RWPE2 (cell line): ENCODE measurements around the gene KRT40.

Experiments
- ATAC-seq: fragments of 200-7000 bp; cut with Tn5 transposase; 3 replicates; pipeline ENCODE4 v1.9.1; 2021; ENCODE audit warnings: low read depth
- DNase-seq: peaks from one replicate; pipeline ENCODE4 v3.0.0-alpha.2; 2020; ENCODE audit warnings: low spot score
- H3K27ac ChIP-seq: fragments of 450-650 bp; 2 replicates; pipeline ENCODE4 v1.5.1; 2017; ENCODE audit warnings: mild to moderate bottlenecking; ENCODE audit not compliant: poor library complexity, severe bottlenecking
- H3K27me3 ChIP-seq: fragments of 250-450 bp; sonication (Bioruptor Pico); 2 replicates; pipeline ENCODE4 v1.5.1; 2021; ENCODE audit warnings: mild to moderate bottlenecking, moderate library complexity; ENCODE audit not compliant: insufficient read depth, poor library complexity, severe bottlenecking
- H3K36me3 ChIP-seq: fragments of 250-450 bp; sonication (Bioruptor Pico); 2 replicates; pipeline ENCODE4 v1.5.1; 2020; ENCODE audit warnings: low read depth, mild to moderate bottlenecking, moderate library complexity
- H3K4me1 ChIP-seq: fragments of 250-450 bp; sonication (Bioruptor Pico); 2 replicates; pipeline ENCODE4 v1.5.1; 2021; ENCODE audit warnings: mild to moderate bottlenecking, moderate library complexity; ENCODE audit not compliant: insufficient read depth, poor library complexity, severe bottlenecking
- H3K4me3 ChIP-seq: fragments of 250-450 bp; sonication (Bioruptor Pico); 2 replicates; pipeline ENCODE4 v1.5.1; 2021; ENCODE audit warnings: mild to moderate bottlenecking, moderate library complexity; ENCODE audit not compliant: severe bottlenecking
- H3K9me3 ChIP-seq: fragments of 250-450 bp; sonication (Bioruptor Pico); 2 replicates; pipeline ENCODE4 v1.5.1; 2021; ENCODE audit warnings: mild to moderate bottlenecking, moderate library complexity; ENCODE audit not compliant: severe bottlenecking
- CTCF ChIP-seq: fragments of 450-650 bp; IDR thresholded peaks from one replicate; pipeline ENCODE4 v1.5.1; 2017; ENCODE audit warnings: mild to moderate bottlenecking, moderate library complexity; ENCODE audit not compliant: poor library complexity, severe bottlenecking

The KRT40 gene

GRCh38 chr17:41013606-41014005, 29.5 kb upstream of the KRT40 start:
- no peak for TF ChIP-seq CTCF
- Histone ChIP-seq H3K36me3 (no peaks in the 10 kb centered on the region), H3K4me3 (no peak overlapping the region)

DNA sequence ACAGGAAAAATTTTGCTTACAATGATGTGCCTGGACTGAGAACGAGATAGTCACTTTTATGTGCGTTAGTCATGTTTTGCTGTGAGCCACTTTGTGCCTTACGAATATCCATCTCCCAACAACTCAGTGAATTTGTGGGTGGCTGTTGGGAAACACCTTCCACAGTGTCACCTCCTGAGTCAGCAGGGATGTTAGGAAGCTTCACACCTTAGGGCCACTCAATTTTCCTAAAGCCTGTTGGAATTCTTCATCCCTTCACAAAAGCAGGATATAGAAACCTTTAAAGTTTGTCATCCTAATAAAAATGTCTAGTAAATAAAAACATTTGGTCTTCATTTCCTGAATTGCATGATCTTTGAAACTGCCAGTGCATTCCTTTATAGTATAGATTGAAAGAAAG, 29.1 kb upstream of the KRT40 start:
- peaks cover 11% of the 10 kb centered on the region for H3K4me1 ChIP-seq
- no peak for TF ChIP-seq CTCF
- no peaks in the 10 kb centered on the region for H3K9me3 ChIP-seq
- no peak overlapping the region for H3K27ac ChIP-seq
- no peaks in the 10 kb centered on the region for H3K36me3 ChIP-seq
- no peak for DNase-seq
- no peaks in the 10 kb centered on the region for H3K27me3 ChIP-seq
- no peak overlapping the region for H3K4me3 ChIP-seq
- ATAC-seq = no peak

More at GRCh38 chr17:41013606-41014005, 29.5 kb upstream of the KRT40 start:
- no peak overlapping the region for H3K27ac ChIP-seq
- no peaks in the 10 kb centered on the region for H3K9me3 ChIP-seq
- peaks cover 11% of the 10 kb centered on the region for H3K4me1 ChIP-seq
- no peaks in the 10 kb centered on the region for H3K27me3 ChIP-seq
- DNase-seq = no peak
- no peak for ATAC-seq

GRCh38 chr17:41012326-41013120, 28.4 kb upstream of the KRT40 start:
- no peak for DNase-seq
- ATAC-seq = no peak
- Histone ChIP-seq H3K9me3 (no peaks in the 10 kb centered on the region), H3K27ac (no peak overlapping the region), H3K4me3 (no peak overlapping the region), H3K4me1 (peaks cover 11% of the 10 kb centered on the region), H3K36me3 (no peaks in the 10 kb centered on the region), H3K27me3 (no peaks in the 10 kb centered on the region)
- no peak for TF ChIP-seq CTCF

DNA sequence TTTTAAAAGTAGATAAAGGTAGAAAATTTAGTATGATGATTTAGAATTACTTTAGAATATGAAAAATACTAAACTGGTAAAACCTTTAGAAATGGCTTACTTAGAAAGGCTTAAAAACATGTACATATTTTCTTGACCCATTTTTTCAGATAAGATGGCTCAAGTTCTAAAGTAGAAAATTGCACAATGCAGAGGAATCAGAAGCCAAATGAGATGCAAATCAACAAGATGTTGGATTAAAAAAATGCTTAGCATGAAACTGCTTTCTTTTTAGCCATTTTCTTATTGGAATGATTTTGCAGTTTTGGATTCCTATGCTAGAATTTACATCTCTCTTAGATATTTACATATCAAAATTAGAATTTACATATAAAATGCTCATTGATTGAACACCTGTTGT, 26.3 kb upstream of the KRT40 start:
- ATAC-seq = no peak
- Histone ChIP-seq H3K4me1 (peaks cover 11% of the 10 kb centered on the region), H3K27ac (no peak overlapping the region), H3K4me3 (no peak overlapping the region), H3K36me3 (no peaks in the 10 kb centered on the region), H3K9me3 (no peaks in the 10 kb centered on the region), H3K27me3 (no peaks in the 10 kb centered on the region)
- no peak for DNase-seq
- TF ChIP-seq CTCF = no peak

GRCh38 chr17:41009936-41010335, 25.8 kb upstream of the KRT40 start:
- ATAC-seq = no peak
- peaks cover 11% of the 10 kb centered on the region for H3K4me1 ChIP-seq
- no peak for DNase-seq

More at GRCh38 chr17:41009936-41010335, 25.8 kb upstream of the KRT40 start:
- TF ChIP-seq CTCF = no peak
- Histone ChIP-seq H3K27me3 (no peaks in the 10 kb centered on the region), H3K36me3 (no peaks in the 10 kb centered on the region), H3K4me3 (no peak overlapping the region), H3K9me3 (no peaks in the 10 kb centered on the region), H3K27ac (no peak overlapping the region)
